T-helper 22 cell (primary cell): ENCODE measurements around the gene CCDC106.
A peak's percentile ranks its signal among the peaks of the same experiment; 100 is the strongest.

ENCODE experiments used
- DNase-seq: peaks from one replicate; pipeline ENCODE4 v3.0.0-alpha.2; 2020; ENCODE audit warnings: low read depth

CCDC106 gene

DNA sequence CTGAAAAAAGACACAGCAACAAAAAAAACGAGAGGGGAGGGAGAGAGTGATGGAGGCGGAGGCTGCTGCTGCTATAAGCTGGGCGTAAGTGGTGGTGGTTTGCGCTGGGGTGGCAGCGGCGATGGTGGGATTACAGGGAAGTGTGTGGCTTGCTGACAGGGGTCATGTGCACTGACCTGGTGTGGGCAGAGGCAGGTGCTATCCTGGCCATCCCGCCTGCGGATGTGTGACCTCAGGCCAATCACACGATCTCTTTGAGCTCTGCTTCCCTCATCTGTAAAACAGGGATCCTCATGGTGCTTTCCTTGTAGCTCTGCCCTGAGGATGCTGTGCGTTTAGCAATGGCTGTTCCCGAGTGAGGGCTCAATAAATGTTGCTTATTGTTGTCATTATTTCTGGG is 10.5 kb upstream of the CCDC106 start:
- DNase-seq = no peak

- DNase-seq = peak; percentile 38
Observed at GRCh38 chr19:55638864-55639359, 9.1 kb upstream of the CCDC106 start.

GRCh38 chr19:55640043-55640576 is 7.9 kb upstream of the CCDC106 start:
- peak; percentile 55 for DNase-seq

DNA sequence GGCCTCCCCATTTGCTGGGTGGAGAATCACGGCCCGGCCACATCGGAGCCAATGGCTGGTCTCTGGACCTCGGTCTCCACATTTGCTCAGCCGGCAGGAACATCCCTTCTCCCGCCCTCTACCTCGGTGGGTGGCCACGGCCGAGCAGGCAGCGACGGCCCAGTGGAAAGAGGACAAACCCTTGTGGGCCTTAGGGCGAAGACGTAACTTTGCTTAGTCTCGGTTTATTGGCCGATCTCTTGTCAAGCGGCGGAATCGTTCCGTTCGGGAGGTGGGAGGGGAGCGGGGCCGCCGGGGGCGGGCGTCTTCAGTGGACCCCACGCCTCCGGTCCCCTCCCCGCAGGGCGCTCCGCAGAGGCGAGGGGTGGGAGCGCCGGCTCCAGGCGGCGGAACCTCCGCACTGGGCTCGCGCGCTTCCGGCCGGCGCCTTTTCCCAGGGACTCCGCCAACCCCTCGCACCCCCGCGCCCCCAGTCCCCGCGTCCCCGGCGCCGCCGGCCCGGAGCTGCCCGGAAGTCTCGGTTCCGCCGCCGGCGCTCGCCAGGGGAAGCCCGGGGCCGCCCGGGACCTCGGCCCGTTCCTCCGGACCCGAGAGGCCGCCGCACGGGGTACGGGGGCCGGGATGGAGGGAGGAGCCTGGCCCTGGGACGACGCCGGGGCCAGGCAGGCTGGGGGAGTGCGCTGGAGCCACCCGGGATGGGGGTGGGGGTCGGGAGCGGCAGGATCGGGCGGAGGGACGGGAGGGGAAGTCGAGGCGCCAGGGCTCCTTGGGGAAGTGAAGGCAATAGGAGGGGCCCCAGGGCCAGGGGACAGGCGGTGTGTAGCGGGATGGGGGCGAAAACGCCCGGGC is 7.2 kb upstream of the CCDC106 start, which contains the start of gene ZNF580:
Gene ZNF580 (plus strand): TSS at position 426 of the 849 bp plus-strand sequence. CDS start 1,507 bp downstream, outside the sequence.
- DNase-seq = peak; percentile 32

- no peak for DNase-seq
Observed at GRCh38 chr19:55641426-55642152, 6.4 kb upstream of the CCDC106 start.

- DNase-seq = no peak
Observed at GRCh38 chr19:55642153-55643002, 5.6 kb upstream of the CCDC106 start.

- peak; percentile 63 for DNase-seq
Observed at GRCh38 chr19:55643003-55643886, 4.8 kb upstream of the CCDC106 start, which contains the start of gene ZNF581. Gene ZNF581, plus strand, starts transcription at chr19:55643649. Its CDS starts 923 bp downstream, at chr19:55644572.

GRCh38 chr19:55643887-55644176 is 4.2 kb upstream of the CCDC106 start:
- no peak for DNase-seq

- DNase-seq = no peak
Observed at GRCh38 chr19:55644191-55644833, 3.7 kb upstream of the CCDC106 start.

- no peak for DNase-seq
Observed at GRCh38 chr19:55644842-55645511, 3.0 kb upstream of the CCDC106 start.

- no peak for DNase-seq
Observed at GRCh38 chr19:55645512-55645881, 2.5 kb upstream of the CCDC106 start.

- no peak for DNase-seq
Observed at GRCh38 chr19:55646889-55647731, 902 bp upstream of the CCDC106 start.

DNA sequence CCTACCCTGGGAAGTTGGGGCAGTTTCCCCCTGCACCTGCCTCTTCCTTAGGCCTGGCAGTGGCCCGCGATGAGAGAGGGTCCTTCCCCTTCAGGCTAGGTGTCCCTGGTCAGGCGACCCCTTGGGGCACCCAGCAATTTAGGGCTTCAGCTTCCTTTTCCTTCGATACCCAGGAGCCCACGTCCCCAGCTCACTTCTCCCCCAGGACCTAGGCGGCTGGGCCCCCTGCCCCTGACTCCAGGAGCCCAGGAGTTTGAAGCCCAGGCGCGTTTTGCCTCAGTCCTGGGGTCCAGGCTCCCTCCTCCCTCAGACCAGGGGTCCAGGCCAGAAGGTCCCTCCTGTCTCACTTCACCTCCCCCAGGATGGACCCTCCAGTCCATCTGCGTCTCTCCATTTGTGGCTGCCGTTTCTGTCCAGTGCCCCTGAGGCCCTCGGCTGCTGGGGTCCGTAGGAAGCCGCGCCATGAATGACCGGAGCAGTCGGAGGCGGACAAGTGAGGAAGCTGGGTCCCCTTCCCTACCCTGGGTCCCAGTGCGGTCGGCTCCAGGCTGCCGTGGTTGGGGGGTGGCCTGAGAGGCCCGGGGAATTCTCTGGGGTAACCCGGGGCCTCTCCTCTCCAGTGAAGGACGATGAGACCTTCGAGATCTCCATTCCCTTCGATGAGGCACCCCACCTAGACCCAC is 714 bp downstream of the CCDC106 start:
- DNase-seq = no peak

DNA sequence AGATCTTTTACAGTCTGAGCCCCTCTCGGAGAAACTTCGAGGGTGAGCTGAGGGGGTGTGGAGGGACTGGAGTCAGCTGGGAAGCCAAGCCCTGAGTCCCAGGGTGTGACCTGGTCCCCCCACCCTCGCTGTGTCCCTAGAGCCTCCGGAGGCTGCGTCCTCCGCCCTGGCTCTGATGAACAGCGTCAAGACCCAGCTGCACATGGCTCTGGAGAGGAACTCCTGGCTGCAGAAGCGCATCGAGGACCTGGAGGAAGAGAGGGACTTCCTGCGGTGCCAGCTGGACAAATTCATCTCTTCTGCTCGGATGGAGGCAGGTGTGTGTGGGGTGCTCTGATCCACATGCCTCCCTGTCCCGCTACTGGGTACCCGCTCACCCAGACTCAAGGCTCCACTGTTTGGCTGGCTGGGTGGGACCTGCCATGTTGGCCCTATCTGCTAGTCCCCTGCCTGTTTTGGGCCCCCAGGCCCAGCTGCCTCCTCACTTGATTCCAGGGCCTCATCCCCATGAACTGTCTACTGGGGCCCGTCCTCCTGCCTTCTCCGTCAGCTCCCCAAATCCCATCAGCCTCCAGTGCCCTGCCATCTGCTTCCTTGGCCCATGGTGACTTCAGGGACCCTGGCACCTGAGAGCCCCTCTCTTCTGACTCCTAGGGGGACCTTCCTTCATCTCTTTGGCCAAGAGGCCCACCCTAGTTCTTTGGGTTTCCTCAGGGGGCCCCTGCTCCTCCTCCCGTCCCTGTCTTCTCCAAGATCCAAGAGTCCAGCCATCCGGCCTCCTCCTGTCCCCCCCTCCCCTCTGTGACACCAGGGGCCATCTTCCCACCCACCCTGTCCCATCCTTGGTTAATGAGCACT is 1.5 kb downstream of the CCDC106 start:
- DNase-seq = no peak

GRCh38 chr19:55650126-55650557 is 2.1 kb downstream of the CCDC106 start:
- DNase-seq = no peak

- DNase-seq = no peak
Observed at GRCh38 chr19:55650602-55651230, 2.7 kb downstream of the CCDC106 start.

DNA sequence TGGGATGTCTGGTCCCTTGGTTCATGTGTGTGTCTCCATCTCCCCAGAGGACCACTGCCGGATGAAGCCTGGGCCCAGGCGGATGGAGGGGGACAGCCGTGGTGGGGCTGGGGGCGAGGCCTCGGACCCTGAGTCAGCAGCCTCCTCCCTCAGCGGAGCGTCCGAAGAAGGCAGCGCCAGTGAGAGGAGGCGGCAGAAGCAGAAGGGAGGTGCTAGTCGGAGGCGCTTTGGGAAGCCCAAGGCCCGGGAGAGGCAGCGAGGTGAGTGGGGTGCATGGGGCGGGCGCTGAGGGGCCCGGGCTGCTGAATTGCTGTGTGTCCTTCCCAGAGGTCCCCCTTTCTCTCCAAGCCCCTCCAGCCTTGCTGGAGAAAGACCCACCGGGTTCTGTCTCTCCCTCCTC is 3.2 kb downstream of the CCDC106 start:
- no peak for DNase-seq
